Prostate gland (tissue), 2 donors: ENCODE data around the gene ANKS6.

Source experiments
- CTCF ChIP-seq, 4 experiments: fragments of 200-600 bp in 2 of 4; fragments of 450-650 bp in 2 of 4; sonication (generic) in 2 of 4; IDR thresholded peaks; 1 replicate in 3 of 4; 2 replicates in 1 of 4; pipeline ENCODE4 v1.5.1; 2016 to 2019; ENCODE audit warnings: antibody characterized with exemption in 4 of 4, mild to moderate bottlenecking in 2 of 4, moderate library complexity in 2 of 4
- POLR2A ChIP-seq: fragments of 450-650 bp; IDR thresholded peaks from one replicate; pipeline ENCODE4 v1.6.1; 2016; ENCODE audit warnings: antibody characterized with exemption, mild to moderate bottlenecking

- TF ChIP-seq POLR2A: no peak
- no peak for TF ChIP-seq CTCF (IDR thresholded peaks at IDR 0.05)
These were observed 31.1 kb downstream of the ANKS6 start for GRCh38 chr9:98765256-98765655.
